ENCODE results near the gene SAP25.

GRCh38 chr7:100568896-100569844 is 4.5 kb downstream of the SAP25 start:
- TF ChIP-seq CTCF (IDR thresholded peaks at IDR 0.05) (peak; percentile 14 to 67 (median 52)), POLR2A (IDR thresholded peaks at IDR 0.05) (no peak)

All from adrenal gland (tissue), 5 donors.